Fibroblast of lung (primary cell): Measurements from ENCODE around the gene DNM3. TPM values are rescaled to one million over a fixed set of nuclear protein-coding genes. Genes with fewer than 3 reads are reported as not detected.

Experiments
- DNase-seq, 2 donors: peaks; one replicate each; pipeline versions ENCODE4 v3.0.0 to v3.0.0-alpha.2; 2010; ENCODE audit warnings: low read depth in 2 of 2
- H2AFZ ChIP-seq: 2 replicates; pipeline ENCODE4 v1.5.1; 2012; ENCODE audit warnings: low read length, control low read depth, inconsistent platforms
- H3K27ac ChIP-seq: 2 replicates; pipeline ENCODE4 v1.5.1; 2011; ENCODE audit warnings: low read length, control low read depth; ENCODE audit not compliant: insufficient read depth
- H3K27me3 ChIP-seq: 2 replicates; pipeline ENCODE4 v1.5.1; 2011; ENCODE audit warnings: mild to moderate bottlenecking, low read length; ENCODE audit not compliant: control insufficient read depth, insufficient read depth
- H3K36me3 ChIP-seq: 2 replicates; pipeline ENCODE4 v1.5.1; 2011; ENCODE audit warnings: low read length; ENCODE audit not compliant: control insufficient read depth, insufficient read depth
- H3K4me1 ChIP-seq: 2 replicates; pipeline ENCODE4 v1.5.1; 2011; ENCODE audit warnings: low read length; ENCODE audit not compliant: control insufficient read depth, insufficient read depth; ENCODE audit errors: extremely low read depth
- H3K4me2 ChIP-seq: 2 replicates; pipeline ENCODE4 v1.5.1; 2011; ENCODE audit warnings: low read length, control low read depth; ENCODE audit not compliant: insufficient read depth; ENCODE audit errors: extremely low read depth
- H3K4me3 ChIP-seq, 4 experiments: fragments of 200-600 bp in 1 of 4; sonication (generic) in 1 of 4; replicated peaks in 1 of 4; 2 replicates each; pipeline ENCODE4 v1.5.1; 2011 to 2016; ENCODE audit warnings: low read length in 4 of 4, low read depth in 3 of 4, mild to moderate bottlenecking in 3 of 4, control low read depth in 2 of 4, inconsistent platforms in 1 of 4, mixed read lengths in 1 of 4; ENCODE audit not compliant: insufficient read depth in 1 of 4; ENCODE audit errors: control extremely low read depth in 1 of 4
- H3K79me2 ChIP-seq: 2 replicates; pipeline ENCODE4 v1.5.1; 2012; ENCODE audit warnings: mild to moderate bottlenecking, low read length, inconsistent platforms; ENCODE audit not compliant: control insufficient read depth, insufficient read depth
- H3K9ac ChIP-seq: 2 replicates; pipeline ENCODE4 v1.5.1; 2011; ENCODE audit warnings: mild to moderate bottlenecking, low read length, control low read depth; ENCODE audit not compliant: insufficient read depth
- H3K9me3 ChIP-seq: 2 replicates; pipeline ENCODE4 v1.5.1; 2012; ENCODE audit warnings: low read depth, low read length; ENCODE audit not compliant: control insufficient read depth, insufficient read depth
- H4K20me1 ChIP-seq: 2 replicates; pipeline ENCODE4 v1.5.1; 2011; ENCODE audit warnings: low read length; ENCODE audit not compliant: control insufficient read depth, insufficient read depth; ENCODE audit errors: extremely low read depth
- EZH2 ChIP-seq: IDR thresholded peaks from 2 replicates; pipeline ENCODE4 v1.5.1; 2012; ENCODE audit warnings: low read length, control low read depth, mild to moderate bottlenecking; ENCODE audit errors: missing control alignments
- polyA plus RNA-seq, 2 donors: library from polyadenylated mRNA; depleted of rRNA in 1 of 2; stranded (reverse) in 1 of 2; unstranded in 1 of 2; fragments of >200 nt; gene quantifications; 2 replicates each; pipeline ENCODE4 v1.2.1, GENCODE V29; 2011 to 2012; ENCODE audit warnings: missing spikeins in 1 of 2
- total RNA-seq: library from RNA; depleted of rRNA; stranded (reverse); fragments of >200 nt; gene quantifications from 2 replicates; pipeline ENCODE4 v1.2.1, GENCODE V29; 2014
- TF ChIP-seq, protein P1 (sequence below), 2 donors: IDR thresholded peaks in 1 of 2; conservative IDR thresholded peaks in 1 of 2; 1 replicate in 1 of 2; 2 replicates in 1 of 2; pipeline ENCODE4 v1.5.1; 2011 to 2012; ENCODE audit warnings: low read length in 2 of 2, control low read depth in 1 of 2, inconsistent platforms in 1 of 2, low read depth in 1 of 2, mild to moderate bottlenecking in 1 of 2

Gene DNM3
- total and polyA plus RNA-seq, 2 donors (not counting 1 experiment from before 2014, with no cell fraction given), result 1.6 to 3.6 TPM

DNA sequence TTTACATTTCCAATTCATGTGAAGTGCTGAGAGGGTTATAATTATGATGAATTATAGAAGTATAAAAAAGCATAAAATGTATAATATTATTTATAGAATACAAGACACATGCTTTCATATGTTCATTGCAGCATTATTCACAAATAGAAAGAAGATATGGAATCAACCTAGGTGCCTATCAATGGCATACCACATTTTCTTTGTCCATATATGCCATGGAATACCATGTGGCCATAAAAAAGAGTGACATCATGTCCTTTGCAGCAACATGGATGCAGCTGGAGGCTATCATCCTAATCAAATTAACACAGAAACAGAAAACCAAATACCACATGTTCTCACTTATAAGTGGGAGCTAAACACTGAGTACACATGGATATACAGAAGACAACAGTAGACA, 494.1 kb downstream of the DNM3 start:
- H3K27me3 ChIP-seq, result no peaks in the 10 kb centered on the region
- H3K27ac ChIP-seq, result no peak overlapping the region
- no peaks in the 10 kb centered on the region for H4K20me1 ChIP-seq
- DNase-seq, result no peak
- no peaks in the 10 kb centered on the region for H3K9me3 ChIP-seq
- no peaks in the 10 kb centered on the region for H3K79me2 ChIP-seq
- no peaks in the 10 kb centered on the region for H3K36me3 ChIP-seq
- no peak overlapping the region for H2AFZ ChIP-seq
- H3K9ac ChIP-seq, result no peak overlapping the region
- no peak overlapping the region for H3K4me2 ChIP-seq
- no peak overlapping the region for H3K4me3 ChIP-seq
- no peaks in the 10 kb centered on the region for H3K4me1 ChIP-seq
- TF ChIP-seq EZH2, result no peak

DNA sequence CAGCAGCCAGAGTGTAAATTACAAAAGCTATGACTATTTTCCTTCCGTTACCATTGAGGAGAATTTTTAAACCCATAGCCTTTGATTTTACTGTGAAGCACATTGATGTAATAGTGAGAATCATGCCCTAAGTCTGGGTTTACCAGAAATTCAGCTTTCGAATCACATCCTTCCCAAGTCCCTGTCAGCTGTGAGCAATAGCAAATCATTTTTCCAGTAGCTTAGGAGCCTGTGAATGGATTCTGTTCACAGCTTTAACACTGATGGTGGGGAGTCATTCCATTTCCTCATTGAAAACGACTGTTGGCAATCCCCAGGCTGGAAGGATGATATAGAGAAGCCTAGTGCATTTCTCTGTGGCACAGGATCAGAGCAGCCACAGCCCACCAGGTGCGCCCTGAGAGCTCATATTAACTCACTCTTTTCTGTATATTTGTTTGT, 497.0 kb downstream of the DNM3 start:
- no peaks in the 10 kb centered on the region for H3K27me3 ChIP-seq
- no peak for TF ChIP-seq EZH2
- TF ChIP-seq, protein P1, sequence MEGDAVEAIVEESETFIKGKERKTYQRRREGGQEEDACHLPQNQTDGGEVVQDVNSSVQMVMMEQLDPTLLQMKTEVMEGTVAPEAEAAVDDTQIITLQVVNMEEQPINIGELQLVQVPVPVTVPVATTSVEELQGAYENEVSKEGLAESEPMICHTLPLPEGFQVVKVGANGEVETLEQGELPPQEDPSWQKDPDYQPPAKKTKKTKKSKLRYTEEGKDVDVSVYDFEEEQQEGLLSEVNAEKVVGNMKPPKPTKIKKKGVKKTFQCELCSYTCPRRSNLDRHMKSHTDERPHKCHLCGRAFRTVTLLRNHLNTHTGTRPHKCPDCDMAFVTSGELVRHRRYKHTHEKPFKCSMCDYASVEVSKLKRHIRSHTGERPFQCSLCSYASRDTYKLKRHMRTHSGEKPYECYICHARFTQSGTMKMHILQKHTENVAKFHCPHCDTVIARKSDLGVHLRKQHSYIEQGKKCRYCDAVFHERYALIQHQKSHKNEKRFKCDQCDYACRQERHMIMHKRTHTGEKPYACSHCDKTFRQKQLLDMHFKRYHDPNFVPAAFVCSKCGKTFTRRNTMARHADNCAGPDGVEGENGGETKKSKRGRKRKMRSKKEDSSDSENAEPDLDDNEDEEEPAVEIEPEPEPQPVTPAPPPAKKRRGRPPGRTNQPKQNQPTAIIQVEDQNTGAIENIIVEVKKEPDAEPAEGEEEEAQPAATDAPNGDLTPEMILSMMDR (conservative IDR thresholded peaks at IDR 0.05 in 1 of 2, IDR thresholded peaks at IDR 0.05 in 1 of 2; ENCODE audit: low read depth in 1 of 2, low read length in 2 of 2), result no peak
- H3K27ac ChIP-seq, result no peak overlapping the region
- H3K79me2 ChIP-seq, result no peaks in the 10 kb centered on the region
- no peak overlapping the region for H3K4me2 ChIP-seq
- no peaks in the 10 kb centered on the region for H3K4me1 ChIP-seq
- no peak for DNase-seq
- no peaks in the 10 kb centered on the region for H4K20me1 ChIP-seq
- H2AFZ ChIP-seq, result no peak overlapping the region
- H3K4me3 ChIP-seq, result no peak overlapping the region
- H3K9ac ChIP-seq, result no peak overlapping the region
- H3K36me3 ChIP-seq, result no peaks in the 10 kb centered on the region
- no peaks in the 10 kb centered on the region for H3K9me3 ChIP-seq

DNA sequence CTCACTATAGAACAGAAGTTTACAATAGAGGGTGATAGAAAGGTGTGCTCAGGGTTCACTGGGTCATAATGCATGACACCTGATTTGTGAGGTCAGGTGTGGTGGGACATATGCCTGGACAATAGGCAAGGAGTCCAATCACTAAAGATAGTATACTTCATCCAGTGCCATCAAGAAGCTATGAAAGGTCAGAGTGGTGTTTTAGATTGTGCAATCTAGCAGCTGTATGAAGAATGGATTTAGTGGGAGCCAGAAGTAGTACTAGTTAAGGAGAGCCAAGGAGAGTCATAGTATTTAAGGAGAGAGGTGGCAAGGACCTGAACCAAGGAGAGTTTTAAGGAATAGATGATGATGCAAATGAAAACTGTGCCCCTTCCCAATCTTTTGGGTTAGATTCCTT, 498.5 kb downstream of the DNM3 start:
- H3K4me1 ChIP-seq, result peaks cover 4% of the 10 kb centered on the region
- no peak overlapping the region for H3K27ac ChIP-seq
- H2AFZ ChIP-seq, result no peak overlapping the region
- no peak overlapping the region for H3K4me3 ChIP-seq
- no peaks in the 10 kb centered on the region for H4K20me1 ChIP-seq
- H3K9me3 ChIP-seq, result no peaks in the 10 kb centered on the region
- TF ChIP-seq EZH2, result no peak
- TF ChIP-seq, protein P1 (conservative IDR thresholded peaks at IDR 0.05 in 1 of 2, IDR thresholded peaks at IDR 0.05 in 1 of 2; ENCODE audit: low read depth in 1 of 2, low read length in 2 of 2), result no peak
- H3K4me2 ChIP-seq, result no peak overlapping the region
- H3K79me2 ChIP-seq, result no peaks in the 10 kb centered on the region
- H3K36me3 ChIP-seq, result no peaks in the 10 kb centered on the region
- H3K27me3 ChIP-seq, result no peaks in the 10 kb centered on the region
- H3K9ac ChIP-seq, result no peak overlapping the region
- DNase-seq, result no peak
